Left ventricle myocardium inferior (tissue), 1 donor: ENCODE data around the gene KIF6. TPM values are rescaled to one million over a fixed set of nuclear protein-coding genes. Genes with fewer than 3 reads are reported as not detected.

ENCODE experiments used
- DNase-seq: peaks from one replicate; pipeline ENCODE4 v3.0.0-alpha.2; 2020
- H3K27ac ChIP-seq: fragments of 200-600 bp; replicated peaks from 2 replicates; pipeline ENCODE4 v1.8.0; 2021
- H3K27me3 ChIP-seq: fragments of 200-600 bp; 2 replicates; pipeline ENCODE4 v1.8.0; 2021; ENCODE audit warnings: low read depth
- H3K36me3 ChIP-seq: fragments of 200-600 bp; 2 replicates; pipeline ENCODE4 v1.8.0; 2021
- H3K4me1 ChIP-seq: fragments of 200-600 bp; 2 replicates; pipeline ENCODE4 v1.8.0; 2021
- H3K4me3 ChIP-seq: fragments of 200-600 bp; 2 replicates; pipeline ENCODE4 v1.8.0; 2021; ENCODE audit warnings: mild to moderate bottlenecking, moderate library complexity
- H3K9me3 ChIP-seq: fragments of 200-600 bp; replicated peaks from 2 replicates; pipeline ENCODE4 v1.8.0; 2021
- intact Hi-C: fragments of 100-400 bp; cut with micrococcal nuclease; formaldehyde crosslinking; loops from one replicate; pipeline ENCODE4 v1.11.0; 2022
- total RNA-seq: library from RNA; stranded (reverse); fragmentation: NEBNext Ultra II Directional; extraction: Animal tissue kit (Norgen Biotek cat#: 25700); gene quantifications from one replicate; pipeline ENCODE4 v1.2.1, GENCODE V29; 2021
- TF ChIP-seq, protein P1 (sequence below): fragments of 200-600 bp; IDR thresholded peaks from 2 replicates; pipeline ENCODE4 v1.8.0; 2021; ENCODE audit warnings: antibody characterized with exemption, mild to moderate bottlenecking, borderline replicate concordance
- donor health status: DM: no; HTN: yes; CAD: no; lungs with severe emphysema.

Gene KIF6
- total RNA-seq, 1 donor from 2014 or later: 0.69 TPM

- TF ChIP-seq, protein P1, sequence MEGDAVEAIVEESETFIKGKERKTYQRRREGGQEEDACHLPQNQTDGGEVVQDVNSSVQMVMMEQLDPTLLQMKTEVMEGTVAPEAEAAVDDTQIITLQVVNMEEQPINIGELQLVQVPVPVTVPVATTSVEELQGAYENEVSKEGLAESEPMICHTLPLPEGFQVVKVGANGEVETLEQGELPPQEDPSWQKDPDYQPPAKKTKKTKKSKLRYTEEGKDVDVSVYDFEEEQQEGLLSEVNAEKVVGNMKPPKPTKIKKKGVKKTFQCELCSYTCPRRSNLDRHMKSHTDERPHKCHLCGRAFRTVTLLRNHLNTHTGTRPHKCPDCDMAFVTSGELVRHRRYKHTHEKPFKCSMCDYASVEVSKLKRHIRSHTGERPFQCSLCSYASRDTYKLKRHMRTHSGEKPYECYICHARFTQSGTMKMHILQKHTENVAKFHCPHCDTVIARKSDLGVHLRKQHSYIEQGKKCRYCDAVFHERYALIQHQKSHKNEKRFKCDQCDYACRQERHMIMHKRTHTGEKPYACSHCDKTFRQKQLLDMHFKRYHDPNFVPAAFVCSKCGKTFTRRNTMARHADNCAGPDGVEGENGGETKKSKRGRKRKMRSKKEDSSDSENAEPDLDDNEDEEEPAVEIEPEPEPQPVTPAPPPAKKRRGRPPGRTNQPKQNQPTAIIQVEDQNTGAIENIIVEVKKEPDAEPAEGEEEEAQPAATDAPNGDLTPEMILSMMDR: no peak
- no peak overlapping the region for H3K4me3 ChIP-seq
- peaks cover 6% of the 10 kb centered on the region for H3K4me1 ChIP-seq
- no peak overlapping the region for H3K27ac ChIP-seq
- intact Hi-C loops: no loop called here
- H3K9me3 ChIP-seq: no peaks in the 10 kb centered on the region
- peaks cover 24% of the 10 kb centered on the region for H3K27me3 ChIP-seq
- H3K36me3 ChIP-seq: no peaks in the 10 kb centered on the region
- no peak for DNase-seq
Measured at GRCh38 chr6:39363280-39363679, 361.9 kb downstream of the KIF6 start.

GRCh38 chr6:39362487-39362865, 362.7 kb downstream of the KIF6 start:
- no peak for DNase-seq
- TF ChIP-seq, protein P1: no peak
- Histone ChIP-seq H3K4me1 (peaks cover 12% of the 10 kb centered on the region), H3K27me3 (peaks cover 24% of the 10 kb centered on the region), H3K36me3 (no peaks in the 10 kb centered on the region), H3K4me3 (no peak overlapping the region), H3K27ac (no peak overlapping the region), H3K9me3 (no peaks in the 10 kb centered on the region)
- intact Hi-C loops: no loop called here

- H3K4me3 ChIP-seq: no peak overlapping the region
- H3K4me1 ChIP-seq: peaks cover 12% of the 10 kb centered on the region
- H3K36me3 ChIP-seq: no peaks in the 10 kb centered on the region
- TF ChIP-seq, protein P1: peak; percentile 86
- intact Hi-C loops: no loop called here
- H3K9me3 ChIP-seq: no peaks in the 10 kb centered on the region
- peaks cover 24% of the 10 kb centered on the region for H3K27me3 ChIP-seq
- no peak overlapping the region for H3K27ac ChIP-seq
- peak; percentile 49 for DNase-seq
Measured at GRCh38 chr6:39361657-39362486, 363.3 kb downstream of the KIF6 start.

- TF ChIP-seq, protein P1: no peak
- Histone ChIP-seq H3K27me3 (peaks cover 24% of the 10 kb centered on the region), H3K9me3 (no peaks in the 10 kb centered on the region), H3K4me3 (no peak overlapping the region), H3K27ac (no peak overlapping the region), H3K36me3 (no peaks in the 10 kb centered on the region), H3K4me1 (peaks cover 12% of the 10 kb centered on the region)
- DNase-seq: no peak
- intact Hi-C loops: no loop called here
Measured at GRCh38 chr6:39360378-39360777, 364.8 kb downstream of the KIF6 start.

DNA sequence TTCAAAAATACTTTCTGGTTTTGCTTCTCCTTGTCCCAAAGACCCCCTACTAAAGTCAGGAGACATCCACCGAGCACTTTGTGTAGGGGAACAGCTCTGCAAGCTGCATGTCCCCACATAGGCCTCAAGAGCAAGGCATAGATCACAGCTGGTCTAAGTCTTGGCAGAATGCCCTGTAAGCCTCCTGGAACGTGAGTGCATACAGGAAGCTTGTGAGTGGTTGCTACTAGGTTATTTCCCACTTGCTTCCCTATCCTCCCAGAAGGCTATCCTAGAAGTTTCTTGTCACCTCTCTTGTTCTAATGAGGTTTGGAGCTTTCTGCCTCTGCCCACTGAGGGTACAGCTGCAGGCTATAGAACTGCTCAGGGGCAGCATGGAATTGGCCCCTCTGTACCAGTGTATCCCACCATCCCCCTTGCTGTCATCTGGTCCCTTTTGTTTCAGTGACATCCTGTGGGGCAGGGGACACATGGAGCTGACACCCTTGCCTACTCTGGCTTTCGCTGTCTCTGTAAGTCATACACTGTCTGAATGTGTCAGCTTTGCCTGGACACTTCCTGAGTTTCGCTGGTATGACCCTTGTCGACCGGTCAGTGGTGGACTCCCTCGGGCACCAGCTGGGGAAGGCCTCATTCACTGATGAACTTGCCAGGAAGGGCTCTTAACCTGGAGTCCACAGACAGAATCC, 367.1 kb downstream of the KIF6 start:
- no peaks in the 10 kb centered on the region for H3K36me3 ChIP-seq
- no peak overlapping the region for H3K27ac ChIP-seq
- H3K4me1 ChIP-seq: peaks cover 12% of the 10 kb centered on the region
- TF ChIP-seq, protein P1: no peak
- peaks cover 17% of the 10 kb centered on the region for H3K27me3 ChIP-seq
- no peaks in the 10 kb centered on the region for H3K9me3 ChIP-seq
- DNase-seq: no peak
- H3K4me3 ChIP-seq: no peak overlapping the region
- intact Hi-C loops: no loop called here
